ENCODE data around the gene ASCC1.

DNA sequence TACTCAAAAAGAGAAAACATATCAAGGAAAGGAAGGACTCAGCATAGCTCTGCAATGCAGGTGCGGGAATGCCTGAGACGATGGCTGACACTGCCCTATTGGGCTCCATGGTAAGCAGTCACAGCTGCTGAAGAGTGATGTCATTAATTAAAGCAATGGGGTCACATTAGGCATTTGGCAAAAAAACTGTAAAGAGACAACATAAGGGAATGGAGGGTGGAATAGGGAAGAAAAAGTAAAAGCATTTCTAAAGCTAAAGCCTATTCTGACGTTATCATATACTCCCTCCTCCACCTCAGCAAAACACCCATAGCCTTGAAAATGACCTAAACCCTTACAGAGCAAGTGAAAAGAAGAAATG lies 89.2 kb downstream of the ASCC1 start:
- no peak for TF ChIP-seq EZH2 (IDR thresholded peaks at IDR 0.05; ENCODE audit: borderline replicate concordance, low read length)
- TF ChIP-seq, protein P1, sequence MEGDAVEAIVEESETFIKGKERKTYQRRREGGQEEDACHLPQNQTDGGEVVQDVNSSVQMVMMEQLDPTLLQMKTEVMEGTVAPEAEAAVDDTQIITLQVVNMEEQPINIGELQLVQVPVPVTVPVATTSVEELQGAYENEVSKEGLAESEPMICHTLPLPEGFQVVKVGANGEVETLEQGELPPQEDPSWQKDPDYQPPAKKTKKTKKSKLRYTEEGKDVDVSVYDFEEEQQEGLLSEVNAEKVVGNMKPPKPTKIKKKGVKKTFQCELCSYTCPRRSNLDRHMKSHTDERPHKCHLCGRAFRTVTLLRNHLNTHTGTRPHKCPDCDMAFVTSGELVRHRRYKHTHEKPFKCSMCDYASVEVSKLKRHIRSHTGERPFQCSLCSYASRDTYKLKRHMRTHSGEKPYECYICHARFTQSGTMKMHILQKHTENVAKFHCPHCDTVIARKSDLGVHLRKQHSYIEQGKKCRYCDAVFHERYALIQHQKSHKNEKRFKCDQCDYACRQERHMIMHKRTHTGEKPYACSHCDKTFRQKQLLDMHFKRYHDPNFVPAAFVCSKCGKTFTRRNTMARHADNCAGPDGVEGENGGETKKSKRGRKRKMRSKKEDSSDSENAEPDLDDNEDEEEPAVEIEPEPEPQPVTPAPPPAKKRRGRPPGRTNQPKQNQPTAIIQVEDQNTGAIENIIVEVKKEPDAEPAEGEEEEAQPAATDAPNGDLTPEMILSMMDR (conservative IDR thresholded peaks at IDR 0.05 in 1 of 2, IDR thresholded peaks at IDR 0.05 in 1 of 2; ENCODE audit: extremely low read depth in 1 of 2, insufficient read depth in 1 of 2, low read depth in 1 of 2, low read length in 2 of 2), result no peak

Data from mammary epithelial cell (primary cell).